A549 (cell line): Measurements from ENCODE around the gene COCH. TPM values are rescaled to one million over a fixed set of nuclear protein-coding genes. Genes with fewer than 3 reads are reported as not detected.
A peak's percentile ranks its signal among the peaks of the same experiment; 100 is the strongest.

ENCODE experiments used
- ATAC-seq, 2 experiments: fragments of 200-7000 bp in 1 of 2; fragments of >200 bp in 1 of 2; cut with Nextera tagmentation in 1 of 2; cut with Tn5 transposase in 1 of 2; 3 replicates each; pipeline versions ENCODE4 v1.8.0 to v1.9.1; 2018 to 2020; ENCODE audit warnings: mild to moderate bottlenecking in 1 of 2, moderate library complexity in 1 of 2
- CTCF ChIA-PET: fragments of 300-600 bp; sonication (Branson Sonifier 250); formaldehyde crosslinking; extraction: SDS; loops from one replicate; lab custom pipeline; 2021; ENCODE audit warnings: antibody characterized with exemption, inconsistent platforms; lab: Yijun Ruan, JAX
- POLR2A ChIA-PET: fragments of 350-600 bp; formaldehyde crosslinking; extraction: SDS; loops from one replicate; lab custom pipeline; 2021; ENCODE audit warnings: antibody characterized with exemption, inconsistent platforms; lab: Yijun Ruan, JAX
- DNase-seq, 2 experiments: peaks; one replicate each; pipeline versions ENCODE4 v3.0.0 to v3.0.0-alpha.2; 2011 to 2016; ENCODE audit warnings: low read depth in 1 of 2, low spot score in 1 of 2
- FAIRE-seq: peaks from 2 replicates; lab custom pipeline; 2011; peaks lifted over from hg19 to GRCh38; lab: Jason Lieb, UNC
- H3K27ac ChIP-seq, 2 experiments: fragments of >200 bp; sonication (Bioruptor Twin); formaldehyde crosslinking; 3 replicates each; pipeline ENCODE4 v1.5.1; 2016 to 2017
- H3K4me1 ChIP-seq: fragments of >200 bp; sonication (Bioruptor Twin); formaldehyde crosslinking; 3 replicates; pipeline ENCODE4 v1.6.1; 2016
- H3K4me2 ChIP-seq: fragments of >200 bp; sonication (Bioruptor Twin); formaldehyde crosslinking; 3 replicates; pipeline ENCODE4 v1.6.1; 2016
- H3K4me3 ChIP-seq: fragments of >200 bp; sonication (Bioruptor Twin); formaldehyde crosslinking; 3 replicates; pipeline ENCODE4 v1.5.1; 2016
- H3K9me3 ChIP-seq: fragments of >200 bp; sonication (Bioruptor Twin); formaldehyde crosslinking; 3 replicates; pipeline ENCODE4 v1.6.1; 2016
- CBX2 ChIP-seq: fragments of 200-600 bp; sonication (generic); IDR thresholded peaks from 2 replicates; pipeline ENCODE4 v1.6.1; 2016; ENCODE audit warnings: low read depth, mild to moderate bottlenecking, borderline replicate concordance
- CEBPB ChIP-seq, 2 experiments: fragments of >200 bp in 1 of 2; sonication (Bioruptor Twin) in 1 of 2; formaldehyde crosslinking in 1 of 2; IDR thresholded peaks; 2 replicates each; pipeline ENCODE4 v1.6.1; 2012 to 2016
- CHD4 ChIP-seq: fragments of 200-600 bp; sonication (generic); IDR thresholded peaks from 2 replicates; pipeline ENCODE4 v1.6.1; 2016; ENCODE audit warnings: antibody characterized with exemption, mild to moderate bottlenecking, borderline replicate concordance
- CTCF ChIP-seq: fragments of >200 bp; sonication (Bioruptor Twin); formaldehyde crosslinking; IDR thresholded peaks from 3 replicates; pipeline ENCODE4 v1.5.1; 2016
- E2F6 ChIP-seq: IDR thresholded peaks from 2 replicates; pipeline ENCODE4 v1.6.1; 2012; ENCODE audit warnings: low read depth, borderline replicate concordance
- EP300 ChIP-seq, 2 experiments: fragments of >200 bp; sonication (Bioruptor Twin); formaldehyde crosslinking; IDR thresholded peaks; 2 replicates in 1 of 2; 3 replicates in 1 of 2; pipeline ENCODE4 v1.6.1; 2016 to 2017
- ESRRA ChIP-seq: fragments of 150-350 bp; IDR thresholded peaks from 2 replicates; pipeline ENCODE4 v1.6.1; 2014; ENCODE audit warnings: mild to moderate bottlenecking, low read length, borderline replicate concordance
- HDAC2 ChIP-seq: fragments of 200-600 bp; sonication (generic); IDR thresholded peaks from 2 replicates; pipeline ENCODE4 v1.6.1; 2016
- HES2 ChIP-seq: fragments of >200 bp; sonication (Bioruptor Twin); formaldehyde crosslinking; IDR thresholded peaks from 2 replicates; pipeline ENCODE4 v1.6.1; 2016
- HEYL ChIP-seq: fragments of 250-450 bp; sonication (Bioruptor Pico); IDR thresholded peaks from 2 replicates; pipeline ENCODE4 v1.8.0; 2021; ENCODE audit warnings: mild to moderate bottlenecking, moderate library complexity
- HMGXB4 ChIP-seq: fragments of 250-450 bp; sonication (Bioruptor Pico); IDR thresholded peaks from 2 replicates; pipeline ENCODE4 v1.5.0; 2021; ENCODE audit warnings: mild to moderate bottlenecking, moderate library complexity, borderline replicate concordance
- HOXA7 ChIP-seq: fragments of 250-450 bp; sonication (Bioruptor Pico); IDR thresholded peaks from 2 replicates; pipeline ENCODE4 v1.5.0; 2020; ENCODE audit warnings: mild to moderate bottlenecking, moderate library complexity
- JUN ChIP-seq, 2 experiments: fragments of >200 bp; sonication (Bioruptor Twin); formaldehyde crosslinking; IDR thresholded peaks; 2 replicates in 1 of 2; 3 replicates in 1 of 2; pipeline ENCODE4 v1.6.1; 2016 to 2017
- MAFK ChIP-seq: fragments of 450-650 bp; IDR thresholded peaks from 2 replicates; pipeline ENCODE4 v1.6.1; 2014; ENCODE audit not compliant: partially characterized antibody
- MAZ ChIP-seq: fragments of 150-350 bp; IDR thresholded peaks from 2 replicates; pipeline ENCODE4 v1.6.1; 2014; ENCODE audit warnings: antibody characterized with exemption, low read depth, low read length, borderline replicate concordance
- RAD21 ChIP-seq, 2 experiments: fragments of >200 bp in 1 of 2; sonication (Bioruptor Twin) in 1 of 2; formaldehyde crosslinking in 1 of 2; IDR thresholded peaks in 1 of 2; conservative IDR thresholded peaks in 1 of 2; 2 replicates in 1 of 2; 3 replicates in 1 of 2; pipeline ENCODE4 v1.6.1; 2012 to 2018; ENCODE audit warnings: inconsistent platforms in 1 of 2
- RFX5 ChIP-seq: fragments of 450-650 bp; IDR thresholded peaks from 2 replicates; pipeline ENCODE4 v1.7.1; 2014; ENCODE audit warnings: antibody characterized with exemption, mild to moderate bottlenecking, moderate library complexity
- RNF2 ChIP-seq: fragments of 200-600 bp; sonication (generic); IDR thresholded peaks from 2 replicates; pipeline ENCODE4 v1.6.1; 2016; ENCODE audit warnings: low read depth, mild to moderate bottlenecking, antibody characterized with exemption, moderate library complexity, borderline replicate concordance
- USF2 ChIP-seq: fragments of 450-650 bp; IDR thresholded peaks from 2 replicates; pipeline ENCODE4 v1.6.1; 2014; ENCODE audit warnings: antibody characterized with exemption
- WGBS: methylation state at CpG from one replicate; pipeline ENCODE4 v1.1.6; 2017; ENCODE audit errors: missing lambda C conversion rate; 5-methylcytosine and 5-hydroxymethylcytosine counted together
- polyA plus RNA-seq, 4 experiments: library from polyadenylated mRNA; depleted of rRNA in 3 of 4; stranded (reverse); fragments of >200 nt; fragmentation: RNase III in 1 of 4; extraction: RNeasy Plus Mini Kit Qiagen cat#74134 plus additional on column Dnase treatment in 1 of 4; gene quantifications; 2 replicates in 3 of 4; 3 replicates in 1 of 4; pipeline ENCODE4 v1.2.3, GENCODE V29; 2011 to 2017

COCH gene
- polyA plus RNA-seq, 2 of the 4 experiments (the other 2 are of a cell fraction) = 33.0 to 45.9 TPM

- TF ChIP-seq ESRRA (no peak), HDAC2 (no peak), HMGXB4 (CRISPR knock-in tag) (no peak)
- no peak for DNase-seq
- WGBS = 96% methylated on average over 2 of the region's 2 CpGs
- FAIRE-seq = no peak
- ChIA-PET POLR2A (no interaction called here), CTCF (interaction anchor here (1.2 to 1.5 kb wide), 3 partner anchors 8 to 28 kb away, joined by 3 read pairs; no protein-coding TSS in a partner anchor)
- ATAC-seq = no peak
- Histone ChIP-seq H3K9me3 (no peaks in the 10 kb centered on the region), H3K4me1 (no peaks in the 10 kb centered on the region), H3K27ac (no peak overlapping the region), H3K4me2 (no peak overlapping the region), H3K4me3 (no peak overlapping the region)
These were observed 29.1 kb downstream of the COCH start for GRCh38 chr14:30903285-30904124.

GRCh38 chr14:30906752-30907658, 32.6 kb downstream of the COCH start:
- no peak for TF ChIP-seq HES2
- TF ChIP-seq HEYL (CRISPR knock-in tag) = no peak
- TF ChIP-seq JUN (IDR thresholded peaks at IDR 0.05) = no peak
- TF ChIP-seq CBX2 = no peak
- no peak for TF ChIP-seq RFX5
- TF ChIP-seq HOXA7 (CRISPR knock-in tag) = no peak
- no peak for TF ChIP-seq USF2
- TF ChIP-seq RNF2 = no peak
- no peak for TF ChIP-seq CHD4
- peak; percentile 60 for TF ChIP-seq CTCF
- TF ChIP-seq EP300 (IDR thresholded peaks at IDR 0.05) = no peak
- no peak for TF ChIP-seq MAZ
- no peak for TF ChIP-seq CEBPB (IDR thresholded peaks at IDR 0.05)
- TF ChIP-seq E2F6 = no peak
- no peak for TF ChIP-seq ESRRA
- no peak for TF ChIP-seq MAFK
- peak; percentile 60 to 66 for TF ChIP-seq RAD21 (conservative IDR thresholded peaks at IDR 0.05 in 1 of 2, IDR thresholded peaks at IDR 0.05 in 1 of 2)
- POLR2A ChIA-PET = no interaction called here
- CTCF ChIA-PET = interaction anchor here (0.5 kb wide), 1 partner anchor 456 kb away, joined by 3 read pairs; no protein-coding TSS in a partner anchor
- Histone ChIP-seq H3K27ac (no peak overlapping the region), H3K9me3 (no peaks in the 10 kb centered on the region), H3K4me1 (no peaks in the 10 kb centered on the region), H3K4me3 (no peak overlapping the region), H3K4me2 (no peak overlapping the region)
- DNase-seq (peak in 1 of 2 experiments; percentile 47), ATAC-seq (peak; percentile 75 to 77; a peak in 4 of 6 replicates), FAIRE-seq (peak; percentile 56)
